Measurements from ENCODE around the gene SNTG2. TPM values are rescaled to one million over a fixed set of nuclear protein-coding genes. Genes with fewer than 3 reads are reported as not detected.
"Not testable (repeated sequence)": the region's sequence is repeated elsewhere in the genome, so short reads cannot be mapped to it uniquely, and the experiment has no call there.

Gene SNTG2
- polyA plus RNA-seq, 1 experiment = 0.31 TPM

DNA sequence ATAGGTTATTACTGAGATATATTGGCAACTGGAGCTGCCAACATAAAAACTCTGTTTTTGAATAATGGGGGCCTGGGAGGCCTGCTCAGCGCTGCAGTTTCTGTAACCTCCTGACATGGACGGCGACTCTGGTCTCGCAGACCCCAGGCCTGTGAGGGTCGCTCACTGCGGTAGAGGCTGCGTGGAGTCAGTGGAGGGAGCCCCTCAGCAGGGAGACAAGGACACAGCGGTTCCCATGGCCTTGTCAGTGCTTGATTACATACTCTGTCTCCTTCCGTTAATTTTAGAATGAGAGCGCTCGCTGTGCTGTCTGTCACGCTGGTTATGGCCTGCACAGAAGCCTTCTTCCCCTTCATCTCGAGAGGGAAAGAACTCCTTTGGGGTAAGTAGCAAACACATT is 463.5 kb downstream of the SNTG2 start:
- TF ChIP-seq, protein P1, sequence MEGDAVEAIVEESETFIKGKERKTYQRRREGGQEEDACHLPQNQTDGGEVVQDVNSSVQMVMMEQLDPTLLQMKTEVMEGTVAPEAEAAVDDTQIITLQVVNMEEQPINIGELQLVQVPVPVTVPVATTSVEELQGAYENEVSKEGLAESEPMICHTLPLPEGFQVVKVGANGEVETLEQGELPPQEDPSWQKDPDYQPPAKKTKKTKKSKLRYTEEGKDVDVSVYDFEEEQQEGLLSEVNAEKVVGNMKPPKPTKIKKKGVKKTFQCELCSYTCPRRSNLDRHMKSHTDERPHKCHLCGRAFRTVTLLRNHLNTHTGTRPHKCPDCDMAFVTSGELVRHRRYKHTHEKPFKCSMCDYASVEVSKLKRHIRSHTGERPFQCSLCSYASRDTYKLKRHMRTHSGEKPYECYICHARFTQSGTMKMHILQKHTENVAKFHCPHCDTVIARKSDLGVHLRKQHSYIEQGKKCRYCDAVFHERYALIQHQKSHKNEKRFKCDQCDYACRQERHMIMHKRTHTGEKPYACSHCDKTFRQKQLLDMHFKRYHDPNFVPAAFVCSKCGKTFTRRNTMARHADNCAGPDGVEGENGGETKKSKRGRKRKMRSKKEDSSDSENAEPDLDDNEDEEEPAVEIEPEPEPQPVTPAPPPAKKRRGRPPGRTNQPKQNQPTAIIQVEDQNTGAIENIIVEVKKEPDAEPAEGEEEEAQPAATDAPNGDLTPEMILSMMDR (IDR thresholded peaks at IDR 0.05; ENCODE audit: insufficient read depth, low read depth, low read length) = no peak
- H3K27me3 ChIP-seq (ENCODE audit: control insufficient read depth, insufficient read depth, low read length) = no peaks in the 10 kb centered on the region
- ChIA-PET POLR2A (no interaction called here), CTCF (no interaction called here)
- H3K4me3 ChIP-seq (ENCODE audit: low read depth, low read length) = no peak overlapping the region
- no peak for DNase-seq (ENCODE audit: low read depth)
- H3K36me3 ChIP-seq (ENCODE audit: control insufficient read depth, insufficient read depth, low read length) = no peaks in the 10 kb centered on the region

DNA sequence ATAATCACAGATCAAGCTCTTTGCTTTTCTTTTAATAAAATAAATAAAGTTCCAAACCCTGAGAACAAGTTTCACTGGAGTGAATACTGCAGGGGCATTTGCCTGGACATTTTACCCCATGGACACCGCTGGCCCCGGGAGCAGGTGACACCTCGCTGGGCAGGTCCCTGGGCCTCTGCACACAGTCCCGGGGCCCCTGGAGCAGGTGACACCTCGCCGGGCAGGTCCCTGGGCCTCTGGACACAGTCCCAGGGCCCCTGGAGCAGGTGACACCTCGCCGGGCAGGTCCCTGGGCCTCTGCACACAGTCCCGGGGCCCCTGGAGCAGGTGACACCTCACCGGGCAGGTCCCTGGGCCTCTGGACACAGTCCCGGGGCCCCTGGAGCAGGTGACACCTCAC is 464.3 kb downstream of the SNTG2 start:
- POLR2A ChIA-PET, CTCF ChIA-PET: not testable (repeated sequence)

DNA sequence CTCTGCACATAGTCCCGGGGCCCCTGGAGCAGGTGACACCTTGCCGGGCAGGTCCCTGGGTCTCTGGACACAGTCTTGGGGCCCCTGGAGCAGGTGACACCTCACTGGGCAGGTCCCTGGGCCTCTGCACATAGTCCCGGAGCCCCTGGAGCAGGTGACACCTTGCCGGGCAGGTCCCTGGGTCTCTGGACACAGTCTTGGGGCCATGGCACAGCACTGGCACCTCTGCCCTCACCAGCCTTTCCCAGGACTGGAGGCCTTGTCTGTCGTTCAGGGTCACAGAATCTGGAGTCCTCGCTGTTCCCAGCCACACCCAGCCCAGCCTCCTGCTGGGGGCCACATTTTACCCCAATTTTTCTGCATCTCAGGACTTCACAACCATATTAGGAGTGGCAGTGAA is 464.9 kb downstream of the SNTG2 start:
- H3K27me3 ChIP-seq (ENCODE audit: control insufficient read depth, insufficient read depth, low read length) = no peaks in the 10 kb centered on the region
- ChIA-PET CTCF (no interaction called here), POLR2A (no interaction called here)
- TF ChIP-seq, protein P1 (IDR thresholded peaks at IDR 0.05; ENCODE audit: insufficient read depth, low read depth, low read length) = no peak
- no peaks in the 10 kb centered on the region for H3K36me3 ChIP-seq (ENCODE audit: control insufficient read depth, insufficient read depth, low read length)
- H3K4me3 ChIP-seq (ENCODE audit: low read depth, low read length) = no peak overlapping the region
- no peak for DNase-seq (ENCODE audit: low read depth)

More for the DNA sequence above, 464.3 kb downstream of the SNTG2 start:
- not testable (repeated sequence) for DNase-seq (ENCODE audit: low read depth); H3K27me3 ChIP-seq (ENCODE audit: control insufficient read depth, insufficient read depth, low read length); H3K36me3 ChIP-seq (ENCODE audit: control insufficient read depth, insufficient read depth, low read length); H3K4me3 ChIP-seq (ENCODE audit: low read depth, low read length)

All from BJ (cell line).